GM04503 (cell line): ENCODE data around the gene SOX5.
"Not testable (repeated sequence)": the region's sequence is repeated elsewhere in the genome, so short reads cannot be mapped to it uniquely, and the experiment has no call there.

Source experiments
- DNase-seq: peaks from one replicate; pipeline ENCODE4 v3.0.0-alpha.2; 2012; ENCODE audit warnings: low read depth

The SOX5 gene

GRCh38 chr12:23834076-23834475 is 115.4 kb downstream of the SOX5 start:
- DNase-seq: no peak

DNA sequence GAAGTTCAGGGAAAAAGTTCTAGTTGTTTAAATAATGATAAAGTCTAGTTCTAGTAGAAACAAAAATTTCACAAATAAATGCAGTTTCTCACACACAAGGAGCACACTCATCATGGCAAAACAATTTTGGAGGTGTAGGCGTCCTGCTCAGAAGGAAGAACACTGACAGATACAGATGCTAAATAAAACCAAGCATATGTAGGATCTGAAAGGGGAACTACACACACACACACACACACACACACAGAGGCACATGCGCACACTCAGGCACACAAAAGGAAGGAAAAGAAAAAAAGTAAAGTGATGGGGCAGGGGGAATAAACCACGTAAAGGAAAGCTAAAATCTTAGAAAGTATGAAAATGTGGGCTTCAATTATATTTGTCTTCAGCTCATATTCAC is 117.7 kb downstream of the SOX5 start:
- DNase-seq: no peak

DNA sequence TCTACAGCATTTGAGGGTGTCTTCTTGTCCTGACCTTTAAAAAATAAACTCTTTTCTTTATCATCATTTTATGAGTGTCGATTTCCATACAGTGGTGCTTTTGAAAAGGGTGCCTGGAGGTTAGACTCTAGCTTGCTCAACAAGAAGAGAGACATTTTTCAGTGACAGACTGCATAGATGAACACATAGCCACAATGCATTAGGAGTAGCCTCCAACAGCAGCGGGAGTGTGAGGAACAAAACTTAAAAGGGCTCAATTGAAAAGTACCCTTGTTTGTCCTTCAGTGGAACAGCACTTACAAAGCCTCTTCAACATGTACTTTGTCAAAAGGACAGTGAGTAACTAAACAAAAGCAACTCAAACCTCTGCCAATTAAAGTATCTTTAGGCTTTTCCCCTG is 119.3 kb downstream of the SOX5 start:
- no peak for DNase-seq

- DNase-seq: no peak
These were observed 122.1 kb downstream of the SOX5 start for GRCh38 chr12:23827353-23827752.

DNA sequence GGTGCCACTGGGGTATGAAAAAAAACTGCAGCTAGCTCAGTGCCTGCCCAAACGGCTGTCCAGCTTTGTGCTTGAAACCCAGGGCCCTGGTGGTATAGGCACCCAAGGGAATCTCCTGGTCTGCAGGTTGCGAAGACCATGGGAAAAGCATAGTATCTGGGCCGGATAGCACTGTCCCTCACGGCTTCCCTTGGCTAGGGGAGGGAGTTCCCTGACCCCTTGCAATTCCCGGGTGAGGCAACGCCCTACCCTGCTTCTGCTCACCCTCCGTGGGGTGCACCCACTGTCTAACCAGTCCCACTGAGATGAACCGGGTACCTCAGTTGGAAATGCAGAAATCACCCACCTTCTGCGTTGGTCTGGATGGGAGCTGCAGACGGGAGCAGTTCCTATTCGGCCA is 124.3 kb downstream of the SOX5 start:
- not testable (repeated sequence) for DNase-seq

GRCh38 chr12:23824358-23824757 is 125.1 kb downstream of the SOX5 start:
- DNase-seq: no peak

GRCh38 chr12:23822883-23823282 is 126.6 kb downstream of the SOX5 start:
- not testable (repeated sequence) for DNase-seq

DNA sequence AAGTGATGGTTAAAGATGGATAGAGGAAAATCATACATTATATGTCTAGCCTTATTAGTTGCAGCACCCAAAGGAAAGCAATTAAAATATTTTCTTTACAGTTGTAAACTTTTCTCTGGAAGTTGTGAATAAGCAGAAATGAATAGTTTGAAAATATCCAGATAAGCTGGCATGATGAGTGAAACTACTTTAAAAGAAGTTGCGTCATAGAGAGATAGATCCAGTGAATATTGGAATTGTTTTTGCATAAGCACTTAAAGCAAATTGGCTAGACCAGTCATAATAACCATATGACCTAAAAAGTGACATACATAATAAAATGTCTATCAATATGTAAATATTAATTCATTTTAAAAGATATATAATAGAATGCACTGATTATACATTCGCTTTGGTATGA is 132.1 kb downstream of the SOX5 start:
- DNase-seq: no peak

GRCh38 chr12:23816394-23816851 is 133.0 kb downstream of the SOX5 start:
- no peak for DNase-seq

DNA sequence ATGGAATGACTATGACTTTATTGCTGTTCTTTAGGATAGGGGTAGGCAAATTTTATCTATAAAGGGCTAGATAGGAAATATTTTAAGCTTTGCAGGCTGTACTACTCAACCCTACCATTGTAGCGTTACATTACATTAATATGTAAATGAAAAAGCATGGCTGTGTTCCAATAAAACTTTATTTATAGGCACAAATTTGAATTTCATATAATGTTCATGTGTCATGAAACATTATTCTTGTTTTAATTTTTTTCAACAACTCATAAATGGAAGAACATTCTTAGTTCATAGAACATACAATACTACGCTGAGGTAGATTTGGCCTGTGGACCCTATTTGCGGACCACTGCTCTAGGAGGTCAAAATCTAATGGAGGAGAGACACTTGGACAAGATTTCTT is 133.7 kb downstream of the SOX5 start:
- no peak for DNase-seq

DNA sequence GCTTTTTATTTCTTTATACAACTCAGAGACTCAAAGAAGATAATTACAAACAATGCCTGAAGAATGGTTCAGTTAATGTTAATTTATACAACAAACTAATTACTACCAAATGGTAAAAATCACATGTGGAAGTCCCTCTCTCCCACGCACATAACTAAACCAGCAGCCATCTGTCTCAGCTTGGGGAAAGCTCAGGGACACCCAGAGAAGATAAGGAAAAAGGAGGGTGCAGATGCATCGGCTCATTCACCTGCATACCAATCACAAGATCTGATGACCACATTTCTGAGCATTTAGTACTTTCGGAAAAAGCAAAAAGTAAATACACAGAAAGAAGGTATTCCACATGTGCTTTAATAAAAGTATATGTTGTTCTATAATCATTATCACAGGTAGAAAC is 136.3 kb downstream of the SOX5 start:
- no peak for DNase-seq

GRCh38 chr12:23810329-23810902 is 139.1 kb downstream of the SOX5 start:
- DNase-seq: no peak

GRCh38 chr12:23803540-23803939 is 145.9 kb downstream of the SOX5 start:
- DNase-seq: no peak

GRCh38 chr12:23795494-23795893 is 154.0 kb downstream of the SOX5 start:
- DNase-seq: no peak

GRCh38 chr12:23781118-23781517 is 168.4 kb downstream of the SOX5 start:
- DNase-seq: no peak

- no peak for DNase-seq
These were observed 174.3 kb downstream of the SOX5 start for GRCh38 chr12:23775208-23775607.

DNA sequence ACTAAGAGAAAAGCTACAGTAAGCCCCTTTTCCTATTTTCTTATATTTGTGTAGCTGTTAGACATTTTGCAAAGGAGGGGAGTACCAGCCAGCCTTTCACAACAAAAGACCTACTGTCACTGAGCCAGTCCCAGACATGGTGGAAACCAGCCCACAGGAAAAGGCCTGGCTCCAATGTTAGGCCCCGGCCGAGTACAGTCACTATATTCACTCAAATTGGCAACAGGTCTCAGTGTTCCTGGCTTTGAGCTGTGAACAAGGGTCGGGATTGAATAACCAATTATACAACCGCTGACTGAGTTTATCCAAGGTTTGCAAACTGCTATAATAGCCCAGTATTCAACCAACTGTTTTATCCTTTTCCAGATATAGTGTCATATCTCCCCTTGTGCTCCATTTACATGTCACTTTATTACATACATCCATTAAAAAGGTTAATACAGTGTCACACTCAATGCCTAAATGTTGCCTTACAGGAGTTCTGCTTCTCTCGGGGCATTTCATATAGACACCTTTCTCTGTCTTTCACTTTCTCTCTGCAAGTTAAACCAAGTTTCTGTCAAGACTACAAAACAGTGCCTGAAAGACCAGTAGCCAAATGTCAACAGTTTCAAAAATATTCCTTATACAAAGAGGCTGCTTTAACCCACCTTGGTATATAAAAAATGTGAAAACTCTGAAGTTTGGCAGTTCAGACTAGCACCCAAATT is 178.1 kb downstream of the SOX5 start:
- DNase-seq: no peak

DNA sequence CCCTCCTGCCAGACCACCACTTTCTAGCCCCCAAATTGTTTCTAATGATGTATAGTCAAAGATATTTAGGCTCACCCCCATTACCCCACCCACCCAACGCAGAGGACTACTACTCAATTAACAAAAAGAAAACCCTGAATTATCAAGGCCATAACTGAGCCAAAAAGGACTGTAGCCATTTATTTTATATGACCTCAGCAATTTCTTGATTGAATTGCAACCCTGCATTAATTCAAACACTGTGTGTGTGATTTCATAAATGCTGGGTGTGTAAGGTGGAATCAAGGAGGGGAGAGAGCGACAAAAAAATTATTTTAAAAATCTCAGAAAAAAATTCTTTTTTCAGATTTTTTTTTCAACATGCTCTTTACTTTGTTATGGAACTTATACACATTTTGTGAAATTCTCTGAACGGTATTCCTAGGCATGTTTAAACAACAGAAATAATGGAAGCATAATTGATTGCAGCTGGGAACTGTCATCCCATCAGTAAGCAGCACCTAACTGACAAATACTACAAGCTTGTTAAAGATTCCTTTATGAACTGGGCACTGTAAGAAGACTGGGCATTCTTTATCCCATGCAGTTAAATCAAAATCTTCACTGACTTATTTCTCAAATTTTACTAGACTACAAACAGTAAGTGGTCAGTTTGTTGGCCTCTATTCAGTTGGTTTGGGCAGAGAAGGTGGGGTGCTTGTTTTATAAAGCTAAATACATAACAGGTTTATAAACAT is 179.1 kb downstream of the SOX5 start:
- DNase-seq: no peak

GRCh38 chr12:23767834-23768233 is 181.6 kb downstream of the SOX5 start:
- DNase-seq: no peak

- DNase-seq: no peak
These were observed 185.7 kb downstream of the SOX5 start for GRCh38 chr12:23763724-23764123.

GRCh38 chr12:23760495-23760894 is 189.0 kb downstream of the SOX5 start:
- no peak for DNase-seq

DNA sequence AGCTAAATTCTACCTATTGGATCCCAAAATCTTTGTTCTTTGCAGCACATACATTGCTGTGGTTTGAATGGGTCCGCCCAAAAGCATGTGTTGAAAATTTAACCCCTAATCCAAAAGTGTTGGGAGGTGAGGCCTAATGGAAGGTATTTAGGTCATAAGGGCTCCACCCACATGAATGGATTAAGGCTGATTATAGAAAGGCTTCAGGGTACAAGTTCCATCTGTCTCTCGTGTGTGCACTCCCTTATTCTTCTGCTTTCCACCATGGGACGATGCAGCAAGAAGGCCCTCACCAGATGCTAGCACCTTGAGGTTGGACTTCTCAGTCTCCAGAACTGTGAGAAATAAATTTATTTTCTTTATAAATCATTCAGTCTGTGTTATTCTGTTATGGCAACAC is 190.9 kb downstream of the SOX5 start:
- DNase-seq: no peak

DNA sequence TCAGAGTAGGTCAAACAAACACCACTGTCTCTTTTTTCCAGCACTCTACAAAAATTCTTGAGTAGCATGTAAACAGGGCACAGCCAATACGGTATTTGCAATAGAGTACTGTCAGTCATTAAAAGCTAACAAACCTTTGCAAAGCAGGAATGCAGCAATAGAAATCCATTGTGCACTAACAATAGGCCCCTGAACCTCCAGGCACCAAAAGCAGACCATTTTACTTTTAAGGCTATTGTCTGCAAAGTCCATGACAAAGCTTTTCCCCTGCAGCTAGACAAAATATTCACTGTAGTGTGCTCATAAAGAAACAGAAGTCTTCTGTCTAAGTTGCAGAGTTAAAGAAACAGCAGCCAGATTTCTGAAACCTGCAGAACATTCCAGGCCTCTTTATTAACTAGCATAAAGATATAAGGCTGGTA is 191.9 kb downstream of the SOX5 start:
- DNase-seq: no peak
